ENCODE measurements around the gene SEMA3E.

DNA sequence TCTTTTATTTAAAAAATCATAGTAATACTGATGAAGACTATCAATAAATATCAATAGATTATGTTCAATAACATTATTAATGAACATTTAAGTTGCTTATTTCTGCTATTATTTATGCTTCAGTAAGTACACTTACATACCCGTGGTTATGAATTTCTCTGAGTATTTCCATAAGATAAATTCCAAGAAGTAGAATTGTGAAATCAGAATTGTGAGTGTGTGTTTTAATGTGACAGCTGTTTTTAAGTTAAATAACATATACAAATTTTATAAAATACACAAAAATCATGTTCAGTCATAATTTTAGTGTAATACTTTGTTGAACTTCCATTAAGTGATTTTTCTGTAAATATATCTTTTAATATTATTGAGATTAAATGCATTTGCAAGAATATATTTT is 37.5 kb upstream of the SEMA3E start:
- no peak for TF ChIP-seq POLR2A (IDR thresholded peaks at IDR 0.05)
- TF ChIP-seq, protein P1, sequence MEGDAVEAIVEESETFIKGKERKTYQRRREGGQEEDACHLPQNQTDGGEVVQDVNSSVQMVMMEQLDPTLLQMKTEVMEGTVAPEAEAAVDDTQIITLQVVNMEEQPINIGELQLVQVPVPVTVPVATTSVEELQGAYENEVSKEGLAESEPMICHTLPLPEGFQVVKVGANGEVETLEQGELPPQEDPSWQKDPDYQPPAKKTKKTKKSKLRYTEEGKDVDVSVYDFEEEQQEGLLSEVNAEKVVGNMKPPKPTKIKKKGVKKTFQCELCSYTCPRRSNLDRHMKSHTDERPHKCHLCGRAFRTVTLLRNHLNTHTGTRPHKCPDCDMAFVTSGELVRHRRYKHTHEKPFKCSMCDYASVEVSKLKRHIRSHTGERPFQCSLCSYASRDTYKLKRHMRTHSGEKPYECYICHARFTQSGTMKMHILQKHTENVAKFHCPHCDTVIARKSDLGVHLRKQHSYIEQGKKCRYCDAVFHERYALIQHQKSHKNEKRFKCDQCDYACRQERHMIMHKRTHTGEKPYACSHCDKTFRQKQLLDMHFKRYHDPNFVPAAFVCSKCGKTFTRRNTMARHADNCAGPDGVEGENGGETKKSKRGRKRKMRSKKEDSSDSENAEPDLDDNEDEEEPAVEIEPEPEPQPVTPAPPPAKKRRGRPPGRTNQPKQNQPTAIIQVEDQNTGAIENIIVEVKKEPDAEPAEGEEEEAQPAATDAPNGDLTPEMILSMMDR (IDR thresholded peaks at IDR 0.05), result no peak
